Skeletal muscle tissue (tissue), 4 donors: ENCODE data around the gene CCDC57. TPM values are rescaled to one million over a fixed set of nuclear protein-coding genes. Genes with fewer than 3 reads are reported as not detected.

Source experiments
- H3K27ac ChIP-seq: one replicate; pipeline ENCODE4 v1.7.0; 2013; ENCODE audit warnings: mild to moderate bottlenecking, low read depth, low read length, inconsistent platforms
- H3K27me3 ChIP-seq, 3 donors: one replicate each; pipeline ENCODE4 v1.7.0; 2013; ENCODE audit warnings: low read length in 3 of 3; ENCODE audit not compliant: control insufficient read depth in 3 of 3, insufficient read depth in 3 of 3
- H3K36me3 ChIP-seq, 3 donors: one replicate each; pipeline ENCODE4 v1.7.0; 2013; ENCODE audit warnings: low read length in 3 of 3; ENCODE audit not compliant: control insufficient read depth in 3 of 3, insufficient read depth in 3 of 3
- H3K4me1 ChIP-seq, 3 donors: one replicate each; pipeline ENCODE4 v1.7.0; 2013; ENCODE audit warnings: low read length in 3 of 3, mild to moderate bottlenecking in 3 of 3; ENCODE audit not compliant: control insufficient read depth in 3 of 3, insufficient read depth in 3 of 3
- H3K4me3 ChIP-seq, 3 donors: one replicate each; pipeline ENCODE4 v1.7.0; 2013; ENCODE audit warnings: low read length in 3 of 3
- H3K9ac ChIP-seq, 3 donors: one replicate each; pipeline ENCODE4 v1.7.0; 2013; ENCODE audit warnings: low read length in 3 of 3, mild to moderate bottlenecking in 3 of 3, moderate library complexity in 2 of 3, low read depth in 1 of 3
- H3K9me3 ChIP-seq, 3 donors: one replicate each; pipeline ENCODE4 v1.7.0; 2013; ENCODE audit warnings: low read length in 3 of 3; ENCODE audit not compliant: control insufficient read depth in 3 of 3
- total RNA-seq: library from RNA; depleted of rRNA; stranded (reverse); fragments of >200 nt; gene quantifications from one replicate; pipeline ENCODE4 v1.2.3, GENCODE V29; 2014
- donor health status: Osteomylitis.

CCDC57 gene
- total RNA-seq, 1 donor from 2014 or later = 11.5 TPM

DNA sequence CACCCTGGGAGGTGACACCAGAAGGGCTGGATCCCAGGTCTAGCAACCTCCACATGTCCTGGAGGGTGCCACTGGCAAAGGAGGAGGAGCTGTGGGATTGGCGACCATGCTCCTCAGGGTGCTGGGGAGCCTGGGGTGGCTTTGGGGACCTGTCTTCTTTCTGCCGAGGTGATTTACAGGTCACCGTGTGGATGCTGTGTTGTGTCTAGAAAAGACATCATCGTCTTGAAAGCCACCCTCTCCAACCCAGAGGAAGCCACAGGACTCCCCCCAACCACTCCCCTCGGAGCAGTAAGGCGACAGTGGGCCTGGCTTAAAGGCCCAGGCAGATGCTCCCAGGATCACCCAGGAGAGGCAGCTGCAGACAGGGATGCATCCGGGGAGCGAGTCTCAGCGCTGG lies 84.9 kb downstream of the CCDC57 start:
- peaks cover 3 to 6% (median 5%) of the 10 kb centered on the region in 3 donors for H3K36me3 ChIP-seq
- H3K9ac ChIP-seq = no peak overlapping the region
- no peaks in the 10 kb centered on the region for H3K9me3 ChIP-seq
- H3K4me1 ChIP-seq = no peaks in the 10 kb centered on the region
- H3K27ac ChIP-seq = no peak overlapping the region
- H3K4me3 ChIP-seq = no peak overlapping the region
- no peaks in the 10 kb centered on the region for H3K27me3 ChIP-seq

DNA sequence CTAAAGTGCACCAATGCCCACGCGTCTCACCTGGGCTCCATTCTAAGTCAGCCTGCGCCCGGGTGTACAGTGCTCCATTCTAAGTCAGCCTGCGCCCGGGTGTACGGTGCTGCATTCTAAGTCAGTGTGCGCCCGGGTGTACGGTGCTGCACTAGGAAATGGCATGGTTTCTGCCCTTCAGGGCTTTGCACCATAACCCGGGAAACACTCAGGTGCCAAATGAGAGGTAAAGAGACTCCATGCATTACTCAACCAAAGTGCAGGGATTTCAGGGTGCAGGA lies 85.4 kb downstream of the CCDC57 start:
- no peaks in the 10 kb centered on the region for H3K4me1 ChIP-seq
- no peaks in the 10 kb centered on the region for H3K27me3 ChIP-seq
- H3K27ac ChIP-seq = no peak overlapping the region
- H3K36me3 ChIP-seq = peaks cover 3 to 6% (median 5%) of the 10 kb centered on the region in 3 donors
- H3K9me3 ChIP-seq = no peaks in the 10 kb centered on the region
- no peak overlapping the region for H3K4me3 ChIP-seq
- no peak overlapping the region for H3K9ac ChIP-seq

- H3K4me1 ChIP-seq = no peaks in the 10 kb centered on the region
- no peak overlapping the region for H3K27ac ChIP-seq
- no peaks in the 10 kb centered on the region for H3K9me3 ChIP-seq
- H3K27me3 ChIP-seq = no peaks in the 10 kb centered on the region
- H3K4me3 ChIP-seq = no peak overlapping the region
- H3K36me3 ChIP-seq = peaks cover 3 to 6% (median 5%) of the 10 kb centered on the region in 3 donors
- H3K9ac ChIP-seq = no peak overlapping the region
Measured at GRCh38 chr17:82126556-82127314, 85.9 kb downstream of the CCDC57 start.

DNA sequence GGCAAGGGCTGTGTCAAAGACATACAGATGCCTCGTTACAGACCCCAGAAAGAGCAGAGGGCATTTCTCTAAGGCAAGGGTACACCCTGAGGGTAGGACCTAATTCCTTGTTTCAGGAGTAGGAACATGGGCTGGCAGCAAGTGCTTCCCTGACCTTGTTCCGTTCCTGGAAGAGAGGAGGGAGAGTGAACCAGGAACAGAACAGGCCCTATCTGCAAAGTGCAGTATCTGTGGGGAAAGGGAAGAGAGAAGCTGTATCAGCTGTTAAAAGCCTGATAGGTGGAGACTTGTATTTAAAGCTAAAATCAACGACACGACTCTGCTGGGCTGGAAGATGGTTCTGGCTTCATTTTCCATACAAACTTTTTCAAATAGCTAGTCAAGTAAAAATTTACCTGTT lies 88.5 kb downstream of the CCDC57 start:
- Histone ChIP-seq H3K27me3 (no peaks in the 10 kb centered on the region), H3K4me1 (no peaks in the 10 kb centered on the region), H3K27ac (no peak overlapping the region), H3K4me3 (no peak overlapping the region), H3K9ac (no peak overlapping the region), H3K9me3 (no peaks in the 10 kb centered on the region), H3K36me3 (peaks cover 3 to 6% (median 5%) of the 10 kb centered on the region in 3 donors)

GRCh38 chr17:82121660-82122629 lies 90.7 kb downstream of the CCDC57 start:
- no peak overlapping the region for H3K9ac ChIP-seq
- H3K4me1 ChIP-seq = no peaks in the 10 kb centered on the region
- H3K9me3 ChIP-seq = no peaks in the 10 kb centered on the region
- no peak overlapping the region for H3K27ac ChIP-seq
- no peaks in the 10 kb centered on the region for H3K27me3 ChIP-seq
- H3K36me3 ChIP-seq = peaks cover 2 to 5% (median 2%) of the 10 kb centered on the region in 3 donors
- no peak overlapping the region for H3K4me3 ChIP-seq

GRCh38 chr17:82121246-82121645 lies 91.4 kb downstream of the CCDC57 start:
- no peak overlapping the region for H3K4me3 ChIP-seq
- no peak overlapping the region for H3K27ac ChIP-seq
- H3K9me3 ChIP-seq = no peaks in the 10 kb centered on the region
- no peaks in the 10 kb centered on the region for H3K27me3 ChIP-seq
- no peak overlapping the region for H3K9ac ChIP-seq
- H3K4me1 ChIP-seq = no peaks in the 10 kb centered on the region
- peaks cover 0 to 2% (median 0%) of the 10 kb centered on the region in 3 donors for H3K36me3 ChIP-seq

DNA sequence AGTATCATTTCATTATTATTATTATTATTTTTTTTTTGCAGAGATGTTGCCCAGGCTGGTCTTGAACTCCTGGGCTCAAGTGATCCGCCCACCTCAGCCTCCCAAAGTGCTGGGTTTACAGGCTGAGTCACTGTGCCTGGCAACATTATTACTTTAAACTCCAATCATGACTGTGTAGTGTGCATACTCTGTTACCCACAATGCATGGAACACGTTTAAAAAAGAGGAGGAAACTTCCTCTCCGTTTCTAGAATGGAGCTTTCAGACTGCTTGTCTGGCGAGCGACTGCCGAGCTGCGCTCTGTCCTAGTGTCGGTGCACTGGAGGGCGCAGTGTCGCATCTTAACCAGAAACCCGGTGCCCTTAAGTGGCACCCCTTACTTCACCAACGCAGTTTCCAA lies 92.5 kb downstream of the CCDC57 start:
- Histone ChIP-seq H3K27ac (no peak overlapping the region), H3K27me3 (no peaks in the 10 kb centered on the region), H3K9ac (no peak overlapping the region), H3K36me3 (peaks cover 0 to 2% (median 0%) of the 10 kb centered on the region in 3 donors), H3K9me3 (no peaks in the 10 kb centered on the region), H3K4me1 (no peaks in the 10 kb centered on the region), H3K4me3 (no peak overlapping the region)

DNA sequence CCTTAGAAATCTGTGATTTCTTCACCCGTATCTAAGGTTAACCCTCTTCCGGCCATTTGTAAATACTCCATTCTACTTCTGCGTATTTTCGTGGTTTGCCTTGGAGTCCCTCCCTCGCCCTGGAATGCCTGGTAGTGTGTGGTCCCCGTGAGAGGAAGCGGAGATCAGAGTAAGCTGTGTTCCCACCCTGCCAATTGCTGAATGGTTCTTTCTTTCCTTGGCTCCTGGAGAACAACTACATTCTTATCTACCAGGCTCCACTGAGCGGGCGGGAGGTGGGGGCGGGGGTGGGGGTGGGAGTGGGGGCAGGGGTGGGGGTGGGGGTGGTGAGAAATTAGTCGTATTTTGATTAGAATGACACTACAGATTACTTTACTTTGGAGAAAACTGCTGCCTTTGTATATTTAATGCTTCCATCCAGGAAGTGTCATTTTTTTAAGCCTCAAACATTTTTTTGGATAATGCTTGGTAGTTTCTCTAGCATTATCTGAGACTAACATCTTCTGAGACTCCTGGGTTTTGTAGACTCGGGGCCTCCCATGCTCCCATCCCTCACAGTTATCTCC lies 93.7 kb downstream of the CCDC57 start:
- Histone ChIP-seq H3K4me1 (no peaks in the 10 kb centered on the region), H3K9ac (no peak overlapping the region), H3K4me3 (no peak overlapping the region), H3K27ac (no peak overlapping the region), H3K27me3 (no peaks in the 10 kb centered on the region), H3K9me3 (no peaks in the 10 kb centered on the region), H3K36me3 (peaks cover 0 to 2% (median 1%) of the 10 kb centered on the region in 3 donors)

GRCh38 chr17:82118168-82118814 lies 94.4 kb downstream of the CCDC57 start:
- Histone ChIP-seq H3K9ac (no peak overlapping the region), H3K27me3 (no peaks in the 10 kb centered on the region), H3K9me3 (no peaks in the 10 kb centered on the region), H3K4me1 (no peaks in the 10 kb centered on the region), H3K27ac (no peak overlapping the region), H3K4me3 (no peak overlapping the region), H3K36me3 (peaks cover 2 to 5% (median 3%) of the 10 kb centered on the region in 3 donors)
